RWPE1 (cell line): ENCODE results near the gene UGT1A10.

Source experiments
- CTCF ChIA-PET: fragments of 350-600 bp; sonication (Branson Sonifier 250); formaldehyde crosslinking; extraction: SDS; loops from one replicate; lab custom pipeline; 2021; lab: Yijun Ruan, JAX
- POLR2A ChIA-PET: fragments of 400-600 bp; formaldehyde crosslinking; extraction: SDS; loops from one replicate; lab custom pipeline; 2020; ENCODE audit warnings: antibody characterized with exemption; ENCODE audit not compliant: low non-redundant PET; lab: Yijun Ruan, JAX
- DNase-seq: peaks from one replicate; pipeline ENCODE4 v3.0.0; 2012; ENCODE audit warnings: low spot score
- H3K27ac ChIP-seq: fragments of 450-650 bp; 2 replicates; pipeline ENCODE4 v1.5.1; 2017
- TF ChIP-seq, protein P1 (sequence below): fragments of 450-650 bp; conservative IDR thresholded peaks from 2 replicates; pipeline ENCODE4 v1.5.1; 2017; ENCODE audit warnings: low read depth, mild to moderate bottlenecking

UGT1A10 gene

DNA sequence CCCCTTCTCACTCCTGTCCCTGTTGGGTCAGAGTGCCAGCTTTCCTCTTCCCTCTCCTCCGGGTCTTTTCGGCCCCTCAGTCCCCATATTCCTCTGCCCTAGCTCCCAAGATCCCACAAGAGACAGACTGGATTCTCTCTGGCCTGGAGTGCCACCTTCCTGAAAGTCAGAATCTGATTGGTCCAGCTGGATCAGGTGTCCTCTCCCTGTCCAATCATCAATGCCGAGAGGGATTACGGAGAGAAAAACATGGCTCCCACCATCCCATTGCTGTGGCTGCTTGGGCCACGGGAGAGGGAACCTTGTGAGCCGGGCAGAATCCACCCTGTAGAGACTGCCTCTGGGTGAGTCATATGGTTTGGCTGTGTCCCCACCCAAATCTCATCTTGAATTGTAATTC is 139.2 kb downstream of the UGT1A10 start:
- CTCF ChIA-PET, result no interaction called here
- DNase-seq, result no peak
- TF ChIP-seq, protein P1, sequence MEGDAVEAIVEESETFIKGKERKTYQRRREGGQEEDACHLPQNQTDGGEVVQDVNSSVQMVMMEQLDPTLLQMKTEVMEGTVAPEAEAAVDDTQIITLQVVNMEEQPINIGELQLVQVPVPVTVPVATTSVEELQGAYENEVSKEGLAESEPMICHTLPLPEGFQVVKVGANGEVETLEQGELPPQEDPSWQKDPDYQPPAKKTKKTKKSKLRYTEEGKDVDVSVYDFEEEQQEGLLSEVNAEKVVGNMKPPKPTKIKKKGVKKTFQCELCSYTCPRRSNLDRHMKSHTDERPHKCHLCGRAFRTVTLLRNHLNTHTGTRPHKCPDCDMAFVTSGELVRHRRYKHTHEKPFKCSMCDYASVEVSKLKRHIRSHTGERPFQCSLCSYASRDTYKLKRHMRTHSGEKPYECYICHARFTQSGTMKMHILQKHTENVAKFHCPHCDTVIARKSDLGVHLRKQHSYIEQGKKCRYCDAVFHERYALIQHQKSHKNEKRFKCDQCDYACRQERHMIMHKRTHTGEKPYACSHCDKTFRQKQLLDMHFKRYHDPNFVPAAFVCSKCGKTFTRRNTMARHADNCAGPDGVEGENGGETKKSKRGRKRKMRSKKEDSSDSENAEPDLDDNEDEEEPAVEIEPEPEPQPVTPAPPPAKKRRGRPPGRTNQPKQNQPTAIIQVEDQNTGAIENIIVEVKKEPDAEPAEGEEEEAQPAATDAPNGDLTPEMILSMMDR, result no peak
- no peak overlapping the region for H3K27ac ChIP-seq
- POLR2A ChIA-PET, result no interaction called here

DNA sequence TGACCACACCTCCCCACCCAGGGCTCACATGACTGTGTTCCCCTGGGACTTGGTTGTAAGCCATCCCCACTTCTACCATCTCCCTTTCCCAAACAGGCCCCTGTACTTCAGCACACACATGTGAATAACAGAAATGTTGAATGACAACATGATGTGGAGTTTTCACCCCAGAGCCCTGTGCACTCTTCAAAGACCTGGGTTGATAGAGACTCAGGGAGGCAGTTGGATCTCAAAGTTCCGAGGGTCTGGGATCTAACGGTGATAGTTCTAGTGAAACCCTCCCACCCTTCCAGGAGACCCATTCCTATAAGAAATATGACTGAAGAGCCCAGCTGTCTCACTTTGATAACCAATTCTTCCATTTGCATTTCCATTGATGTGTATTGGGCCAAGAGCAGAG is 141.8 kb downstream of the UGT1A10 start, which contains the start of gene MROH2A:
TSS of gene MROH2A (plus strand) at position 301 of the 400 bp plus-strand sequence. CDS start 1,029 bp downstream, outside the sequence.
- no peak within 1 kb of the TSS for H3K27ac ChIP-seq
- POLR2A ChIA-PET, result no interaction called here
- TF ChIP-seq, protein P1, result no peak
- CTCF ChIA-PET, result no interaction called here
- no peak for DNase-seq

DNA sequence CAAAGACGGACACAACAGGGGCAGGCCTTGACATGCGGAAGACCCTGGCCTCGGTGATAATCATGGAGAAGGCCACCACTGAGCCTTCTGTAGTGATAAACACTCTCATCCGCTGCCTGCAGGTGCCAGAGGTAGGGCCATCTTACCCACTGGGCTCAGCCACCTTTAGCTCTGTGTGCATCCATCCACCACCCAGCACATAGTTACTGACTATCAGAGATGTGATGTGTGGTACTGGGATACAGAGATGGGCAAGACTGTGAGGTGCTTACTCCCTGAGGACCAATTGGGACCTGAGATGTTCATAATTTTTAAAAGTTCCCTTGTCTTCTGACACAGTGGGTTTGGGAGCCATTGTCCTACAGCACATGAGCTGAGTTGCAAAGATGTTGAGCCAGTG is 143.5 kb downstream of the UGT1A10 start:
- DNase-seq, result no peak
- ChIA-PET POLR2A (no interaction called here), CTCF (interaction anchor here (0.6 kb wide), 1 partner anchor 332 kb away, joined by 5 read pairs; no protein-coding TSS in a partner anchor)
- no peak overlapping the region for H3K27ac ChIP-seq
- TF ChIP-seq, protein P1, result no peak

DNA sequence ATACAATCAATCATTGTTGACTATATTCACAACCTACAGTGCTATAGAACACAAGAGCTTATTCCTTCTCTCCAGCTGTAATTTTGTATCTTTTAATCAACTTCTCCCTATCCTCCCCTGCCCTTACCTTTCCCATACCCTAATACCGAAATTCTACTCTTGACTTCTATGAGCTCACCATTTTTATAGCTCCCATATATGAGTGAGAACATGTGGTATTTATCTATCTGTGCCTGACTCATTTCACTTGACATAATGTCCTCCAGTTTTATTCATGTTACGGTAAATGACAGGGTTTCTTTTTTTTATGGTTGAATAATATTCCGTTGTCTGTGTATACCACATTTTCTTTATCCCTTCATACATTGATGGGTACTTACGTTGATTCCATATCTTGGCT is 144.5 kb downstream of the UGT1A10 start:
- ChIA-PET CTCF (no interaction called here), POLR2A (no interaction called here)
- no peak overlapping the region for H3K27ac ChIP-seq
- TF ChIP-seq, protein P1, result no peak
- DNase-seq, result no peak

DNA sequence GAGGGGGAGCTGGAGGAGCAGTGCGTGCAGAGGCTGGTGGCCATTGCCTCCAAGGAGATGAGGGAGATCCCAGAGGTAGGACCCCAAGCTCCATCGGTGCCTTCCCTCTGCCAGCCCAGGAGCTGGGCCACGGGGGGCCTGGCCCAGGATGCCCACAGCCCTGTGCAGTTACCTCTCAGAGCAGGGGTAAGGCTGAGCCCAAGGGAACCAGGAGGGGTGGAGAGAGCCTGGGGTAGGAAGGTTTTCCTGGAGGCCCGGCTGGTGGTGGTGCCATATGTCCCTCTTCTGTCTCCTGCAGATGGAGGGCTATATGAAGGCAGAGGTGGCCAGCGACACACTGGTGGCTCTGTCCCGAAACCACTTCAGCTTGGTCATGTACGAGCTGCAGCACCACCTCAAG is 153.3 kb downstream of the UGT1A10 start:
- no peak overlapping the region for H3K27ac ChIP-seq
- CTCF ChIA-PET, result no interaction called here
- POLR2A ChIA-PET, result no interaction called here
- TF ChIP-seq, protein P1, result no peak
- DNase-seq, result no peak

DNA sequence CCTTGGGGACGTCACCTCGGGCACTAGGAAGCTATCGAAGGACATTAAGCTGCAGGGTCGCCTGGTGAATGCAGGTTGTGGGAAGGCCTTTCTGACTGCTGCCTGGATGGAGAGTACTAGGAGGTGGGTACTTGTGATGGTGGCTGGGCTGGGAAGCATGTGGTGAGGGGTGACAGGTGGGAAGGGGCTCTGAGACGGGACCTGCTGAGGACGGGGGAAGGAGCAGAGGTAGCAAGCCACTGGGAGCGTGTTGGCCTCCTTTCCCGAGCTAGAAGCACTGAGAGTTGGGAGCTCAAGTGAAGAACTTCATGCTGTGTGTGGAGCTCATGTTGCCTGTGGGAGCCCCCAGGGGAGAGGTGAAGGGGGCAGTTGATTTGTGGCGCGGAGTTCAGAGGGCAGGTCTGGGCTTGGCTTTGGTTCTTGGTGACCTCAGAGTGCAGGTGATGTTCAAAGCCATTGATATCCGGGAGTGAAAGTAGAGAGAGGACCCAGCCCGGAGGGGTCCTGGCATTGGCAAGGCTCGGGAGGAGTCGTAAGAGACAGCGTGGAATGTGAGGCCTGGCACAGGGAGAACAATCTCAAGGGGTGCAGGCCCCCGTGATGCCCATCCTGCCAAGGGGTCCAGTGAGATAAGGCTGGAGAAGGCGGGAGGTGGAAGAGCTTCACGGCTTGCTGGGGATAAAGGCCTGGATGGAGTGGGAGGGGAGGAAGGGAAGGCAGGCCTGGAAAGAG is 155.1 kb downstream of the UGT1A10 start:
- no peak for DNase-seq
- TF ChIP-seq, protein P1, result no peak
- no peak overlapping the region for H3K27ac ChIP-seq
- POLR2A ChIA-PET, result no interaction called here
- CTCF ChIA-PET, result interaction anchor here (0.8 kb wide), 1 partner anchor 13 kb away, joined by 3 read pairs; no protein-coding TSS in a partner anchor
